Activated CD8-positive, alpha-beta T cell treated with anti-CD3 and anti-CD28 coated beads for 36 hours (primary cell): Measurements from ENCODE around the gene RO60. TPM values are rescaled to one million over a fixed set of nuclear protein-coding genes. Genes with fewer than 3 reads are reported as not detected.

Experiments
- ATAC-seq: fragments of 200-7000 bp; cut with Tn5 transposase; one replicate; pipeline ENCODE4 v1.10.0; 2021; ENCODE audit warnings: mild to moderate bottlenecking, moderate library complexity
- CTCF ChIA-PET: fragments of 350-600 bp; sonication (Branson Sonifier 250); formaldehyde crosslinking; loops from one replicate; lab custom pipeline; 2021; ENCODE audit warnings: antibody characterized with exemption; lab: Charles Lee
- POLR2A ChIA-PET: fragments of 350-600 bp; sonication (Branson Sonifier 250); formaldehyde crosslinking; loops from one replicate; lab custom pipeline; 2021; ENCODE audit warnings: antibody characterized with exemption; lab: Charles Lee
- DNase-seq: peaks from one replicate; pipeline ENCODE4 v3.0.0-alpha.2; 2020
- H3K27ac Mint-ChIP-seq: one replicate; pipeline ENCODE4 v1.8.0; 2021; ENCODE audit warnings: mild to moderate bottlenecking, mixed read lengths
- H3K27me3 Mint-ChIP-seq: one replicate; pipeline ENCODE4 v1.8.0; 2021; ENCODE audit warnings: mixed read lengths
- H3K36me3 Mint-ChIP-seq: one replicate; pipeline ENCODE4 v1.8.0; 2021; ENCODE audit warnings: low read depth, mixed read lengths
- H3K4me1 Mint-ChIP-seq: one replicate; pipeline ENCODE4 v1.8.0; 2021; ENCODE audit warnings: low read depth, mixed read lengths
- H3K4me3 Mint-ChIP-seq: one replicate; pipeline ENCODE4 v1.8.0; 2021; ENCODE audit warnings: mild to moderate bottlenecking, moderate library complexity, mixed read lengths
- H3K9me3 Mint-ChIP-seq: one replicate; pipeline ENCODE4 v1.8.0; 2021; ENCODE audit warnings: mixed read lengths
- intact Hi-C: fragments of 100-400 bp; cut with micrococcal nuclease; formaldehyde crosslinking; loops from one replicate; pipeline ENCODE4 v1.10.0; 2022
- total RNA-seq, 2 experiments: library from RNA; stranded (reverse); gene quantifications; one replicate each; pipeline ENCODE4 v1.2.3, GENCODE V29; 2021
- TF ChIP-seq, protein P1 (sequence below): fragments of 200-600 bp; IDR thresholded peaks from one replicate; pipeline ENCODE4 v1.8.0; 2022; ENCODE audit warnings: antibody characterized with exemption, mild to moderate bottlenecking

Gene RO60
- total RNA-seq, 2 experiments from 2014 or later: 56.2 to 63.4 TPM

DNA sequence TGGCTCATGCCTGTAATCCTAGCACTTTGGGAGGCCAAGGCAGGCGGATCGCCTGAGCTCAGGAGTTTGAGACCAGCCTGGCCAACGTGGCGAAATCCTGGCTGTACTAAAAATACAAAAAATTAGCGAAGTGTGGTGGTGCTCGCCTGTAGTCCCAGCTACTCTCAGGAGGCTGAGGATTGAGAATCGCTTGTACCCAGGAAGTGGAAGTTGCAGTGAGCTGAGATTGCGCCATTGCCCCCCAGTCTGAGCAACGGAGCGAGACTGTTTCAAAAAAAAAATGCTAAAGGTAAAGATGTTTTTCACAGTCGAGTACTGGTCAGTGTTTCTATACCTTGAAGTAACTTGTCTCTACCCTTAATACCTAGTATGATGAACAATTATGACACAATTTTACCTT, 34.7 kb downstream of the RO60 start:
- intact Hi-C loops: no loop called here
- no peak for DNase-seq
- Mint-ChIP-seq H3K4me3 (no peak overlapping the region), H3K27me3 (no peaks in the 10 kb centered on the region), H3K27ac (no peak overlapping the region), H3K4me1 (peaks cover 3% of the 10 kb centered on the region), H3K36me3 (peaks cover 10% of the 10 kb centered on the region), H3K9me3 (no peaks in the 10 kb centered on the region)
- no peak for ATAC-seq
- TF ChIP-seq, protein P1, sequence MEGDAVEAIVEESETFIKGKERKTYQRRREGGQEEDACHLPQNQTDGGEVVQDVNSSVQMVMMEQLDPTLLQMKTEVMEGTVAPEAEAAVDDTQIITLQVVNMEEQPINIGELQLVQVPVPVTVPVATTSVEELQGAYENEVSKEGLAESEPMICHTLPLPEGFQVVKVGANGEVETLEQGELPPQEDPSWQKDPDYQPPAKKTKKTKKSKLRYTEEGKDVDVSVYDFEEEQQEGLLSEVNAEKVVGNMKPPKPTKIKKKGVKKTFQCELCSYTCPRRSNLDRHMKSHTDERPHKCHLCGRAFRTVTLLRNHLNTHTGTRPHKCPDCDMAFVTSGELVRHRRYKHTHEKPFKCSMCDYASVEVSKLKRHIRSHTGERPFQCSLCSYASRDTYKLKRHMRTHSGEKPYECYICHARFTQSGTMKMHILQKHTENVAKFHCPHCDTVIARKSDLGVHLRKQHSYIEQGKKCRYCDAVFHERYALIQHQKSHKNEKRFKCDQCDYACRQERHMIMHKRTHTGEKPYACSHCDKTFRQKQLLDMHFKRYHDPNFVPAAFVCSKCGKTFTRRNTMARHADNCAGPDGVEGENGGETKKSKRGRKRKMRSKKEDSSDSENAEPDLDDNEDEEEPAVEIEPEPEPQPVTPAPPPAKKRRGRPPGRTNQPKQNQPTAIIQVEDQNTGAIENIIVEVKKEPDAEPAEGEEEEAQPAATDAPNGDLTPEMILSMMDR: no peak
- ChIA-PET CTCF (interaction anchor here (0.6 kb wide), 1 partner anchor 23 kb away, joined by 3 read pairs; no protein-coding TSS in a partner anchor), POLR2A (interaction anchor here (1.1 kb wide), 1 partner anchor 10 kb away, joined by 4 read pairs; no protein-coding TSS in a partner anchor)

DNA sequence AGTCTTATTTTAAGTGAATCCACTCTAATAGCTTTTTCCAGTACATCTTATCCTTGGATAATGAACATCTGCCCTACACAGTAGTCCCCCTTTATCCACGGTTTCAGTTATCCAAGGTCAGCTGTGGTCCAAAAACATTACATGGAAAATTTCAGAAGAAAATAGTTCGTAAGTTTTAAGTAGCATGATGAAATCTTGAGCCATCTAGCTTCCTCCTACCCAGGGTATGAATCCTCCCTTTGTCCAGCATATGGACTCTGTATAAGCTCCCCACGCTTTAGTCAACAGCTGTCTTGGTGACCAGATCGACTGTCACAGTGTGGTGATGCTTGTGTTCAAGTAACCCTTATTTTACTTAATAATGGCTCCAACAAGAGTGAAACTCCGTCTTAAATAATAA, 43.2 kb downstream of the RO60 start:
- Mint-ChIP-seq H3K4me1 (peaks cover 21% of the 10 kb centered on the region), H3K27me3 (no peaks in the 10 kb centered on the region), H3K4me3 (no peak overlapping the region), H3K27ac (no peak overlapping the region), H3K36me3 (peaks cover 16% of the 10 kb centered on the region), H3K9me3 (no peaks in the 10 kb centered on the region)
- intact Hi-C loops: no loop called here
- TF ChIP-seq, protein P1: no peak
- DNase-seq: no peak
- CTCF ChIA-PET: interaction anchor here (0.7 to 1.7 kb wide), 2 partner anchors 18 to 297 kb away, joined by 3 to 4 read pairs; no protein-coding TSS in a partner anchor
- POLR2A ChIA-PET: no interaction called here
- no peak for ATAC-seq

DNA sequence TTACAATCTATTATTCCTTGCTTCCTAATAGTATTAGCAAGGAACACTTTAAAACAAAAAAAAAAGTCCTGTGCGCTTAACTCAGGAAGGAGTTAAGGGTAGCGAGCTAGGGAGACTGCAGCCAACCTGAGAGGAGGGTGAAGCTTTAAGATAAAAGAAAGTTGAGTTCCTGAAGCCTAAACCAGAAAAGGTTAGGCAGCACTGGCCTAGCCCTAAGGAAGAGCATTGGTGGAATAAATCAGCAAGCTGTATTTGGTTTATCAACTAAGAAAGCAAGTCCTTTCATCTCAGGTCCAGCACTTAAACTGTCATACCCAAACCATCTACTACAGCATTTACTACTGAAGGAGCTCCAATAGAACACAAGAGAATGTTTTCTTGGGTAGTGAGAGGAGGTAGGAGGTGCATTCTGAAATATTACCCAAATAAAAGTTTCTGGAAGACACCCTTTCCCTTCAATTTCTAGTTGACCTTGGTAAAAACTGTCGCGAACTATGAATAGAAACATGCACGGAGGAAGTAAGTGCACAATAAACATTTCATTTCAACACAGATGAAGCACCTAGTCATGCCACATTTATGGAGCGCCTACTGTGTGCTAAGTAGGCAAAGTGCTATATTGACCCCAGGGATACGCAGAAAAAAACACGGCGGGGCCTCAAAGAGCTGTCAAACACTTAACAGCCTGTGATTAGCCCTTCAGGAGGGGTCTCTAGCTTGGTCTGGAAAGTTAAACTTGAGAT, 44.5 kb downstream of the RO60 start:
- Mint-ChIP-seq H3K9me3 (no peaks in the 10 kb centered on the region), H3K27me3 (no peaks in the 10 kb centered on the region), H3K4me1 (peaks cover 18% of the 10 kb centered on the region), H3K27ac (peak overlapping the region; percentile 72), H3K4me3 (peak overlapping the region; percentile 95), H3K36me3 (peaks cover 12% of the 10 kb centered on the region)
- ChIA-PET CTCF (interaction anchor here (0.8 to 2.7 kb wide), 7 partner anchors 9 to 298 kb away, joined by 4 to 10 read pairs (median 4); partner anchors contain the start of genes CDC73, RO60 and UCHL5), POLR2A (interaction anchor here (0.7 to 2.0 kb wide), 4 partner anchors 10 to 45 kb away, joined by 4 to 8 read pairs (median 4); no protein-coding TSS in a partner anchor)
- no peak for DNase-seq
- no peak for ATAC-seq
- TF ChIP-seq, protein P1: no peak
- intact Hi-C loops: loop anchor here (2.0 kb wide), 1 partner anchor 19 kb away; the partner anchor contains the start of gene CDC73

DNA sequence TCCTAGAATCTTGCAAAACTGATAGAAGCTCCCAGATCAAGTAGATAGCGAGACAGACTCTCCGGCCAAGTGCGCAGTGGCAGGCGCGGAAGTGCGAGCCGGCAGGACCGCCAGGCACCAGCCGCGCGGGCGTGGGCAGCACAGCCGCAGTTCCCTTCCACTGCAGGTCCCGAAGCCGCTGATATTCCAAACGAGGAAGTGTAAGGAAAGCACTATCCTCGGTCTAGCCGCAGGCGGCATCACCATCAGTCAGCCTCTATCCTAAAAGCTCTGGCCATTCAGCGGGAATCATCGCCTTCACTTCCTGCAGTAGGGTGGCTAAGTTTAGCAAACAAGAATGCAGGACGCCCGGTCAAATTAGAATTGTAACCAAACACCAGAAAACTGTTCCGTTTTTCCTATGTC, 45.1 kb downstream of the RO60 start:
- TF ChIP-seq, protein P1: no peak
- Mint-ChIP-seq H3K36me3 (peaks cover 12% of the 10 kb centered on the region), H3K9me3 (no peaks in the 10 kb centered on the region), H3K27ac (peak overlapping the region; percentile 76), H3K4me1 (peaks cover 18% of the 10 kb centered on the region), H3K4me3 (peak overlapping the region; percentile 95), H3K27me3 (no peaks in the 10 kb centered on the region)
- CTCF ChIA-PET: interaction anchor here (0.8 to 2.7 kb wide), 7 partner anchors 9 to 299 kb away, joined by 4 to 10 read pairs (median 4); partner anchors contain the start of genes CDC73, RO60 and UCHL5
- intact Hi-C loops: loop anchor here (2.0 kb wide), 1 partner anchor 18 kb away; the partner anchor contains the start of gene CDC73
- peak; percentile 34 for ATAC-seq
- POLR2A ChIA-PET: interaction anchor here (0.7 to 2.0 kb wide), 4 partner anchors 13 to 46 kb away, joined by 3 to 8 read pairs (median 4); no protein-coding TSS in a partner anchor
- DNase-seq: peak; percentile 26
